NCI-H2107 treated with DMSO at 0.1 percent for 48 hours (cell line): ENCODE results near the gene CD58.
"Not testable (repeated sequence)": the region's sequence is repeated elsewhere in the genome, so short reads cannot be mapped to it uniquely, and the experiment has no call there.

Experiments used
- DNase-seq: peaks from one replicate; lab custom pipeline; 2025; ENCODE audit not compliant: unreplicated experiment; lab: John Stamatoyannopoulos, UW

The CD58 gene

GRCh38 chr1:116571215-116571919, 541 bp upstream of the CD58 start:
- DNase-seq: no peak

- DNase-seq: no peak
These were observed 959 bp downstream of the CD58 start for GRCh38 chr1:116569776-116570357.

DNA sequence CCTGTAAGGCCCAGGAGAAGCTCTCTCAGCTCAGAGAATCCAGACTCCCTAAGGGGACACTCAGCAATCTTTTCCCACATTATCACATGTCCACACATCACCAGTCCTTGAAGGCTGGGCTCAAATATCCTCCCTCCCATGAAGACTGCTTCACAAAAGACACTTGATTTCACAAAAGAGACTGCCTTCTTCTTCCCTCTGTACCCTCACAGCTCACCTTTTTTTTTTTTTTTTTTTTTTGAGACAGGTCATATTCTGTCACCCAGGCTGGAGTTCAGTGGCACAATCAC, 1.5 kb downstream of the CD58 start:
- no peak for DNase-seq

- no peak for DNase-seq
These were observed 2.0 kb downstream of the CD58 start for GRCh38 chr1:116568662-116569380.

DNA sequence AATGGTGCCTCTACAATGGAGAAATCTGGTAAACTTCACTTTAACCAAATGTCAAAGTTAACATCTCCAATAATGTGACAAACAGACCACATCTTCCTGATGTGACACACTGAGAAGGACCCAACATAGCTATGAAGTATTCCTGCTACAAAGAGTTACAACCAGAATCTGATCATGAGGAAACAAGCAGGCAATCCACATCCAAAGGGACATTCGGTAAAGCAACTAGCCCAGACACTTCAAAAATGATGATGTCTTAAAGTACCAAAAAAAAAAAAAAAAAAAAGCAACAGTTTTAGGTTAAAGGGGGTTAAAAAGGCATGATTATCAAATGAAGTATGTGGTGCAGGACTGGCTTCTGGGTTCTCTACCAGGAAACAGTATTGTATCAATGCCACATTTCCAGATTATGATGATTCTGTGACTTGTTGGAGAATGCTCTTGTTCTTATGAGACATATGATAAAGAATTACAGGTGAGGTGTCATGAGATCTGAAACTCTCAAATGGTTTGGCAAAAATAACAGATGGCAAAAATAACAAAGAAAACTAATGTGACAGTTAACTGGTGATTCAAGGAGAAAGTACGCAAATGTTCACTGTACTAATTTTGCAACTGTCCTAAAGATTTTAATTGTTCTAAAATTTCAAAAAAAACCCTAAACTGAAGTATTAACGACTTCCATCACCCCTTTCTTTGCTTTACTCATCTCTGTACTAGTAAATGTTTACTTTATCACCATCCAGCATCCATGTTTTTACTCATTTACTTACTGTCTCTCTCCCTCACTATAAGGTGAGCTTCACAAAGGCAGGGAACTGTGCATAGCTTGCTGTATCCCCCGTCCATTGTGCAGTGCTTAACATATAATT, 2.8 kb downstream of the CD58 start:
- no peak for DNase-seq

DNA sequence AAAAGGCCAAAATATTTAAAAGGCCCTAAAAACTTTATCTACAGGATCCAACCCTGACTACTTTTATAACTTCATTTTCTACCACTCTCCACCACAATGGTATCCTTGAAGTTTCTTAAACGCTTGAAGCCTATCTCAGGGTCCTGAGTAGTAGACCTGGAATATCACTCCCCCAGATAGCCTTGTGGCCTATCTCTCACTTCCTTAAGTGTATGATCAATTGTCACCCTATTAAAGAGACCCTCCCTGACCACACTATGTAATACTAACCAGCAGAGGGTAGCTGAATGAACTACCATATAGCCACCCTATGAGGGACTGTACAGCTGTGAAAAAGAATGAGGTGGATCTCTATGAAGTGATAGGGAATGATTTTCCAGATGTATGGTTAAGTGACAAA, 5.6 kb downstream of the CD58 start:
- no peak for DNase-seq

DNA sequence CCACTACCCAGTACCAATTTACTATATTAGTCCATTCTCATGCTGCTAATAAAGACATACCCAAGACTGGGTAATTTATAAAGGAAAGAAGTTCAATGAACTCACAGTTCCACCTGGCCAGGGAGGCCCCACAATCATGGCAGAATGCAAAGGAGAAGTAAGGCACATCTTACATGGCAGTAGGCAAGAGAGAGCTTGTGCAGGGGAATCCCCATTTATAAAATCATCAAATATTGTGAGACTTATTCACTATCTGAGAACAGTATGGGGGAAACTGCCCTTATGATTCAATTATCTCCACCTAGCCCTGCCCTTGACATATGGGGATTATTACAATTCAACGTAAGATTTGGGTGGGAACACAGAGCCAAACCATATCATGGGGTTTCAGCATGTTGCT, 6.4 kb downstream of the CD58 start:
- DNase-seq: no peak

DNA sequence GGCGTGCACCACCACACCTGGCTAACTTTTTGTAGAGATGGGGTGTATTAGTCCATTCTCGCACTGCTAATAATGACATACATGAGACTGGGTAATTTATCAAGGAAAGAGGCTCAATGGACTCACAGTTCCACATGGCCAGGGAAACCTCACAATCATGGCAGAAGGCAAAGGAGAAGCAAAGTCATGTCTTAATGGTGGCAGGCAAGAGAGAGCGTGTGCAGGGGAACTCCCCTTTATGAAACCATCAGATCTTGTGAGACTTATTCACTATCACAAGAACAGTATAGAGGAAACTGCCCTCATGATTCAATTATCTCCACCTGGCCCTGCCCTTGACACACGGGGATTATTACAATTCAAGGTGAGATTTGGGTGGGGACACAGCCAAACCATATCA, 8.4 kb downstream of the CD58 start:
- DNase-seq: not testable (repeated sequence)

GRCh38 chr1:116561563-116561962, 9.3 kb downstream of the CD58 start:
- no peak for DNase-seq

GRCh38 chr1:116560704-116561490, 9.9 kb downstream of the CD58 start:
- DNase-seq: no peak

DNA sequence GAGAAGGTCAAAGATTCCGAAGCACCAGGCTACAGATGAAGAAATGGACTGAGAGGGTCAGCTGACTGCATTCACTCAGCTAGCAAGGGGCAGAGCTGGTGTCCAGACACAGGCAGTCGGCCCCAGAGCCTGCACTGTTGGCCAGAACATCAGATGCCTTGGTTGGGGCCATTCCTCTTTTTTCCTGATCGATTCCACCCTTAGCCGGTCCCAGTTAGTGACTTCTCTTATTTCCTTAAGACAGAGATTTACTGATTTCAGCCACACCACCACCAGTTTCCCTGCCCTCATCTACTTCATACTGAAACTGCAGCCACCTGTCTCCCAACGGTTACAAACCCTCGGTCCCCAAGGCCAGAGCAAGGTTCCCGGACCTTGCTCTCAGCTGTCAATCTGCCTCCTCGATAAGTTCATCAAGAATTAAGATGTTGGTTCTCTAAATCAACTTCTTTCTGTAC, 11.5 kb downstream of the CD58 start:
- no peak for DNase-seq

DNA sequence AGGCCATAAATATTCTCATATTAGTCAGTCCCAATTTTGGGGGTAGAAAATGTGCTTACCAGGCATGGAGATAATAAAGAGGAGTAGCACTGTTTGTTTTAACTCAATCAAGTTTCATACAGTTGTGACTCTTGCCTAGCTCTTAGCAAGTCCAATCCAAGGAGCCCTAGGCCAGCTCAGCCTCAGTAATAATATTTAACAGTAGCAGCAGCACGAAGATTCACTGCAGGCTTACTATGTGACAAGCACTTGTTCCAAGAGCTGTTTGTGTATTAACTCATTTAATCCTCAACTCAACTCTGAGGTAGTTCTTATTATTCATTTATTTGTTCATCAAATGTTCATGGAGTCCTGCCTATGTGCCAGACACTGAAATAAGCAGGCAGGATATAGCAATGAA, 12.3 kb downstream of the CD58 start:
- DNase-seq: no peak

GRCh38 chr1:116558140-116558549, 12.7 kb downstream of the CD58 start:
- no peak for DNase-seq

- DNase-seq: no peak
These were observed 13.4 kb downstream of the CD58 start for GRCh38 chr1:116557323-116557878.

- no peak for DNase-seq
These were observed 14.4 kb downstream of the CD58 start for GRCh38 chr1:116556289-116557006.

- no peak for DNase-seq
These were observed 15.9 kb downstream of the CD58 start for GRCh38 chr1:116554924-116555323.

- no peak for DNase-seq
These were observed 17.3 kb downstream of the CD58 start for GRCh38 chr1:116553386-116554115.

DNA sequence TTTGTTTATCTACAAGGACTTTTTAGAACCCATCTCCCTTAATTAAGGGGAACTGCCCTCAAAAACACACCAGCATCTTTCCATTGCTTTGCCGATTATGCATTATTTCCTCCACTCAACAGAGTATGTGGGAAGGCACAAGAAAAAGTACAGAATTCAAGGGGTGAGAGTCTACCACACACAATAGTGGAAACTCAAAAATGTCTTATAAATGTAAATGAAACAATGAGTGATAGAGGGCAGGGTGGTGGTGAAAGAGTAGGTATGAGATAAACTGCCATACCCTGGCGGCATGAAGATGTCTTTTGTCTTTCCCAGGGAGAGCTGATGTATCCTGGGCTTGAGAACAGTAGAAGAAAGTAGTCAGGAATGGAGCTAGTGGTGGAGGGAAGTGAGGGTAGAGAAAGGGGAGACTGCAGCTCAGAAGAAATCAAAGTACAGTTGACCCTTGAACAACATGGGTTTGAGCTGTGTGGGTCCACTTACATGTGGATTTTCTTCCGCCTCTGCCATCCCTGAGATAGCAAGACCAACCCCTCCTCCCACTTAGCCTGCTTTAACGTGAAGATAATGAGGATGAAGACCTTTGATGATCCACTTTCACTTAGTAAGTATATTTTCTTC, 24.4 kb downstream of the CD58 start:
- no peak for DNase-seq

GRCh38 chr1:116545359-116545705, 25.5 kb downstream of the CD58 start:
- no peak for DNase-seq
